Stimulated activated CD4-positive, alpha-beta T cell treated with anti-CD3 and anti-CD28 coated beads, Interleukin-12 subunit alpha, Interleukin-12 subunit beta, amount 100 ng/mL, for 4 hours (primary cell): Measurements from ENCODE around the gene MAPK8IP2.
"Not testable (repeated sequence)": the region's sequence is repeated elsewhere in the genome, so short reads cannot be mapped to it uniquely, and the experiment has no call there.

Experiments used
- DNase-seq: peaks from one replicate; pipeline ENCODE4 v3.0.0-alpha.2; 2020

The MAPK8IP2 gene

GRCh38 chr22:50620593-50621355 lies 20.2 kb downstream of the MAPK8IP2 start:
- peak; percentile 74 for DNase-seq

- DNase-seq, result no peak
Observed at GRCh38 chr22:50621356-50621880, 20.8 kb downstream of the MAPK8IP2 start.

- no peak for DNase-seq
Observed at GRCh38 chr22:50621948-50622722, 21.5 kb downstream of the MAPK8IP2 start.

GRCh38 chr22:50622723-50623327 lies 22.2 kb downstream of the MAPK8IP2 start:
- no peak for DNase-seq

- no peak for DNase-seq
Observed at GRCh38 chr22:50624347-50625130, 23.9 kb downstream of the MAPK8IP2 start.

GRCh38 chr22:50625131-50625567 lies 24.6 kb downstream of the MAPK8IP2 start:
- no peak for DNase-seq

- no peak for DNase-seq
Observed at GRCh38 chr22:50625568-50626313, 25.1 kb downstream of the MAPK8IP2 start.

- no peak for DNase-seq
Observed at GRCh38 chr22:50626314-50626849, 25.8 kb downstream of the MAPK8IP2 start.

- no peak for DNase-seq
Observed at GRCh38 chr22:50626850-50627641, 26.5 kb downstream of the MAPK8IP2 start.

- peak; percentile 69 for DNase-seq
Observed at GRCh38 chr22:50627642-50628542, 27.3 kb downstream of the MAPK8IP2 start, which contains the start of gene ARSA. TSS of gene ARSA (minus strand) at chr22:50628152. CDS start at chr22:50627779, 373 bp downstream.

- DNase-seq, result no peak
Observed at GRCh38 chr22:50628543-50629134, 28.0 kb downstream of the MAPK8IP2 start.

- DNase-seq, result no peak
Observed at GRCh38 chr22:50630376-50630775, 29.8 kb downstream of the MAPK8IP2 start.

- no peak for DNase-seq
Observed at GRCh38 chr22:50633086-50633485, 32.5 kb downstream of the MAPK8IP2 start.

GRCh38 chr22:50633771-50634170 lies 33.2 kb downstream of the MAPK8IP2 start:
- DNase-seq, result no peak

GRCh38 chr22:50635591-50635990 lies 35.0 kb downstream of the MAPK8IP2 start:
- DNase-seq, result no peak

GRCh38 chr22:50640296-50640695 lies 39.7 kb downstream of the MAPK8IP2 start:
- not testable (repeated sequence) for DNase-seq

- no peak for DNase-seq
Observed at GRCh38 chr22:50640857-50641647, 40.5 kb downstream of the MAPK8IP2 start.
